ENCODE data around the gene BRWD1. TPM values are rescaled to one million over a fixed set of nuclear protein-coding genes. Genes with fewer than 3 reads are reported as not detected.
A peak's percentile ranks its signal among the peaks of the same experiment; 100 is the strongest.

BRWD1 gene
- total and polyA plus RNA-seq, 2 of the 8 experiments (the other 6 are each of a cell fraction or from before 2014, with no cell fraction given), result 9.3 to 45.2 TPM

DNA sequence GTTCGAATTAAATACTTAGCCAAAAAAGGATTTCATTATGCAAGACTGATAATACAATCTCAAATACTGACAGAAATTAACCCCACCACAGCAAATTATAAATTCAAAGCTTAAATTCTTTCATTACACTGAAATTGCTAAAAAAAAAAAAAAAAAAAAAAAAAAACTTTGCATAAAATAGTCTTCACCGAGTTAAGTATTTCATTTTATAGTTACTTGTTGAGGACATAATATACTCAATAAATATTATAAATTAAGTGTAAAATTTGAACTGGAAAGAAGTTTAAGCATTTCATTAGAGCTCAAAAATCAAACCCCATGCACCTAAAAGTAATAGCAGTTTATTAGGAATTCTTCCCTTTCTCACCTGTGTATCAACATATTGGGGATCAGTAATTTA lies 128.3 kb downstream of the BRWD1 start:
- Histone ChIP-seq H3K36me3 (ENCODE audit: control insufficient read depth in 2 of 4, insufficient read depth in 4 of 4, low read length in 3 of 4) (peaks cover 0 to 8% (median 0%) of the 10 kb centered on the region in 4 experiments; a peak in 2 of 8 replicates), H2AFZ (ENCODE audit: low read length) (no peak overlapping the region), H3K4me1 (replicated peaks in 1 of 4; ENCODE audit: control insufficient read depth in 3 of 4, insufficient read depth in 4 of 4, low read length in 3 of 4) (peaks cover 0 to 5% (median 3%) of the 10 kb centered on the region in 4 experiments; a peak in 4 of 7 replicates), H2BK120ac (replicated peaks; ENCODE audit: low read depth, low read length) (no peak overlapping the region), H3K18ac (ENCODE audit: extremely low read depth, low read length) (no peak overlapping the region), H2BK20ac (ENCODE audit: low read length) (no peak overlapping the region), H3K4me2 (ENCODE audit: insufficient read depth in 1 of 2, low read depth in 2 of 2, low read length in 2 of 2) (peak overlapping the region in 1 of 2 experiments; percentile 72; a peak in 1 of 4 replicates), H3K4me3 (ENCODE audit: extremely low read depth in 1 of 4, insufficient read depth in 2 of 4, low read depth in 3 of 4, low read length in 4 of 4) (no peak overlapping the region), H3K14ac (ENCODE audit: insufficient read length) (no peak overlapping the region), H3K9me3 (ENCODE audit: insufficient read depth in 2 of 2, low read depth in 1 of 2, low read length in 1 of 2) (no peaks in the 10 kb centered on the region), H2BK12ac (ENCODE audit: low read depth, low read length) (no peak overlapping the region), H3K56ac (replicated peaks; ENCODE audit: insufficient read length, low read depth, low read length) (no peak overlapping the region), H3K4ac (replicated peaks; ENCODE audit: insufficient read length, low read depth, low read length) (no peak overlapping the region), H2BK15ac (ENCODE audit: low read length) (no peak overlapping the region), H2AK5ac (ENCODE audit: low read depth, low read length) (no peak overlapping the region), H4K8ac (ENCODE audit: extremely low read depth, insufficient read depth, low read length) (no peak overlapping the region), H3K79me1 (ENCODE audit: low read depth, low read length) (0 out of 2 replicates have a peak, but pooled peaks cover 3% of the 10 kb centered on the region), H3K23ac (ENCODE audit: insufficient read length) (no peak overlapping the region), H3K79me2 (ENCODE audit: control insufficient read depth in 1 of 2, insufficient read depth in 2 of 2, low read length in 2 of 2) (peaks cover 0 to 19% of the 10 kb centered on the region in 2 experiments; a peak in 3 of 4 replicates), H3K9ac (replicated peaks in 1 of 4; ENCODE audit: extremely low read depth in 1 of 4, low read depth in 3 of 4, low read length in 3 of 4) (no peak overlapping the region), H3K27ac (ENCODE audit: low read depth, low read length) (no peak overlapping the region), H2BK5ac (ENCODE audit: low read depth, low read length) (no peak overlapping the region), H3K27me3 (replicated peaks in 1 of 4; ENCODE audit: control insufficient read depth in 3 of 4, extremely low read depth in 1 of 4, insufficient read depth in 3 of 4, low read length in 3 of 4) (no peaks in the 10 kb centered on the region), H4K91ac (replicated peaks; ENCODE audit: insufficient read length, low read length) (no peak overlapping the region), H3K23me2 (ENCODE audit: low read depth, low read length) (peaks cover 7% of the 10 kb centered on the region; the same call in 1 of the 2 replicates), H4K5ac (ENCODE audit: insufficient read length, low read depth, low read length) (no peak overlapping the region), H4K20me1 (replicated peaks in 1 of 2; ENCODE audit: control insufficient read depth in 1 of 2, insufficient read depth in 2 of 2, low read length in 2 of 2) (peaks cover 0 to 6% of the 10 kb centered on the region in 2 experiments)
- ChIA-PET CTCF (ENCODE audit: partially characterized antibody) (interaction anchor here (0.6 kb wide), 1 partner anchor 472 kb away, joined by 3 read pairs; no protein-coding TSS in a partner anchor), POLR2A (ENCODE audit: partially characterized antibody) (interaction anchor here (1.0 to 2.2 kb wide), 2 partner anchors 12 kb away, joined by 3 to 10 read pairs; no protein-coding TSS in a partner anchor)
- WGBS, 2 experiments (ENCODE audit: extremely low coverage in 1 of 2, insufficient coverage in 1 of 2, insufficient read length in 1 of 2, insufficient replicate concordance in 2 of 2, low coverage in 1 of 2, low lambda C conversion rate in 2 of 2, missing lambda C conversion rate in 1 of 2), result 87% methylated on average over 2 of the region's 2 CpGs; no CpG with 5 or more reads in 1 of the 2 experiments
- DNase-seq (ENCODE audit: low read depth in 1 of 2, low spot score in 2 of 2) (no peak), FAIRE-seq (no peak)
- TF ChIP-seq FOSL1 (IDR thresholded peaks at IDR 0.05; ENCODE audit: insufficient read depth, low read depth, low read length) (no peak), MAFK (IDR thresholded peaks at IDR 0.05; ENCODE audit: low read depth, low read length) (no peak), RBBP5 (IDR thresholded peaks at IDR 0.05; ENCODE audit: borderline replicate concordance, low read depth, low read length) (no peak), SP1 (IDR thresholded peaks at IDR 0.05; ENCODE audit: low read depth, low read length) (no peak), YY1 (IDR thresholded peaks at IDR 0.05; ENCODE audit: low read depth, low read length) (no peak), RAD21 (IDR thresholded peaks at IDR 0.05 in 1 of 2, conservative IDR thresholded peaks at IDR 0.05 in 1 of 2; ENCODE audit: low read depth in 2 of 2, low read length in 2 of 2) (no peak), SP4 (IDR thresholded peaks at IDR 0.05; ENCODE audit: low read length) (no peak), KDM1A (IDR thresholded peaks at IDR 0.05; ENCODE audit: borderline replicate concordance, low read length) (no peak), EGR1 (IDR thresholded peaks at IDR 0.05; ENCODE audit: borderline replicate concordance, low read depth, low read length) (no peak), EZH2 (IDR thresholded peaks at IDR 0.05; ENCODE audit: low read depth, low read length, severe bottlenecking) (no peak), CBX8 (IDR thresholded peaks at IDR 0.05; ENCODE audit: borderline replicate concordance, low read depth, low read length) (no peak), POLR2A (IDR thresholded peaks at IDR 0.05; ENCODE audit: control extremely low read depth in 1 of 2, low read depth in 2 of 2, low read length in 2 of 2) (no peak), KDM4A (IDR thresholded peaks at IDR 0.05; ENCODE audit: low read depth, low read length, severe bottlenecking) (no peak), GABPA (IDR thresholded peaks at IDR 0.05; ENCODE audit: borderline replicate concordance, insufficient read depth, low read length) (no peak)

Data from H1 (cell line).